GM21360 (cell line): ENCODE data around the gene TGFB3.
"Not testable (repeated sequence)": the region's sequence is repeated elsewhere in the genome, so short reads cannot be mapped to it uniquely, and the experiment has no call there.

Experiments used
- ATAC-seq: cut with Tn5 transposase; IDR thresholded peaks from one replicate; pipeline ENCODE4 v1.9.1; 2021; ENCODE audit warnings: mild to moderate bottlenecking, moderate library complexity; ENCODE audit not compliant: unreplicated experiment

TGFB3 gene

DNA sequence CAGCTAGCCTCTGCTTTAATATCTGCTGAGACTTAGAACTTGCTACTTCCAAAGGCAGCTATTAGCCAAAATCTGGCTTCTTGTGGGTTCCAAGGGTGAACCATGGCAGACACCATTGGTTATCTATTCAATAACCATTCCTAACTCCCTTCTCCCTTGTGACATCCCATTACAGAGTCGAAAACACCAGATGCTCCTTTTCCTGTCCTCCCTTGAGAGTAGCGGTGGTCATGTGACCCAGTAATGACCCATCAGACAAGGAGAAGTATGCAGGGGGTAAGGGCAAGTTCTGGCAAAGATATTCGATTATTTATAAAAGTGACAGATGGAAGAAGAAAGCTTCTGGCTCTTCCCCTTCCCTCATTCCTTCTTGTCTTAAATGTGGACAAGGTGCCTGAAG lies 20.1 kb downstream of the TGFB3 start:
- ATAC-seq, result no peak

GRCh38 chr14:75960231-75960630 lies 21.6 kb downstream of the TGFB3 start:
- peak; percentile 72 for ATAC-seq

DNA sequence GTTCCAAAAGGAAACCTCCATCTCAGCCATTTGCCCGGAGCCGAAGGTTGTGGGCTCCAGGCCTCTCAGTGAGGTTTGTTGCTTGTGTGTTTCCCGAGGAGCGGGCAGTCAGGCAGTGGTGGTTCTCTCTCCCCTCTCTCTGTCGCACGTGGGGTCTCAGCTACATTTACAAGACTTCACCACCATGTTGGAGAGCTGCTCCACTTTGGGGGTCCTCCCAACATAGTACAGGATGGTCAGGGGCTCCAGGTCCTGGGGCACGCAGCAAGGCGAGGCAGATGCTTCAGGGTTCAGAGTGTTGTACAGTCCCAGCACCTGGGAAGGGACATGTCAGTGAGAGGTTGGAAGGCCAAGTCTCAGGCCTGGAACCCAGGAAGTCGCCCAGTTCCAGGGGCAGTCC lies 22.8 kb downstream of the TGFB3 start:
- no peak for ATAC-seq

DNA sequence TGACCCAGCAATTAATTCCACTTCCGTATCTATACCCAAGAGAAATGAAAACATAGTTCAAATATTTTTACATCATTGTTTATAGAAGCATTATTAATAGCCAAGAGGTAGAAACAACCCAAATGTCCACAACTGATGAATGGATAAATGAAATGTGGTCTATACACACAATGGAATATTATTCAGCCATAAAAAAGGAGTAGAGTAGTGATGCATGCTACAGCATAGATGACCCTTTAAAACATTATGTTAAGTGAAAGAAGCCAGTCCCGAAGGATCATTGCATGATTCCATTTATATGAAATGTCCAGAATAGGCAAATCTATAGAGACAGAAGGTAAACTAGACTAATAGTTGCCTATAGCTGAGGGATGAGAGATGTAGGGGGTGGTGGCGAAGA lies 29.3 kb downstream of the TGFB3 start:
- no peak for ATAC-seq

DNA sequence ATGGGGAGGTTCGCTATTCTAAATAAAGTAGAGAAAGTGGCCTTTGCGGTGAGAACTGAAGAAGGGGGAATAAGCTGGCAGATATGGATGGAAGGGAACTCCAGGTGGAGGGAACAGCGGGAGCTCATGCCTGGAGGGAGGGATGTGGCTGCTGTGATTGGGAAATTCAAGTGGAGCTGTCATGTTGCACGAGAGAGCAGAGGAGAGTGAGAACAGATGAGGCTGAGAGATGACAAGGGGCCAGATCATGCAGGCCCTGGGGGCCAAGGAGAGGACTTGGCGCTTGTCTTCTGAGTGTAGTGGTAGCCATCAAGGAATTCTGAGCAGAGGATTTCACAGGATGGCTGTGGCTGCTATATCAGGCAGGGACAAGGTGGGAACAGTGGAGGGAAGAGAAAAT lies 35.0 kb downstream of the TGFB3 start:
- ATAC-seq, result no peak

GRCh38 chr14:75944607-75945241 lies 37.1 kb downstream of the TGFB3 start:
- no peak for ATAC-seq

DNA sequence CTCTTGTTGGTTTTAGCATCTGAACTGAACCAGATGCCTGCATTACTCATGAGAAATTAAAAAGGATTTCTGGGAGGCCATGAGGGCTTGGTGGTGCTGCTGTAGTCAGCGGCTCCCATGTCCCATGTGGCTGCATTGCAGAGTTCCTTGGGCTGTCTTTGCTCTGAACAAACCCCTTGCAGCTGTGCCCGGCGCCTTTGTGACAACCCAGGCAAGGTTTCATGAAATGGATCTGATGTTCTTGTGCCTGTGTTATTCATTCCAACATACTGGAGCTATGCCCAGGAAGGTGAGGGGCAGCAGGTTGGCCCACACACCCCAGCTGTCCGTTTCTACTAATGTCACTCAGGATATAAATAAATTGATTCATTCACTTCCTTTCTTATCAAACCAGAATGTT lies 40.8 kb downstream of the TGFB3 start:
- ATAC-seq, result no peak

GRCh38 chr14:75939200-75939599 lies 42.6 kb downstream of the TGFB3 start:
- ATAC-seq, result no peak

- no peak for ATAC-seq
These were observed 46.7 kb downstream of the TGFB3 start for GRCh38 chr14:75934998-75935628.

DNA sequence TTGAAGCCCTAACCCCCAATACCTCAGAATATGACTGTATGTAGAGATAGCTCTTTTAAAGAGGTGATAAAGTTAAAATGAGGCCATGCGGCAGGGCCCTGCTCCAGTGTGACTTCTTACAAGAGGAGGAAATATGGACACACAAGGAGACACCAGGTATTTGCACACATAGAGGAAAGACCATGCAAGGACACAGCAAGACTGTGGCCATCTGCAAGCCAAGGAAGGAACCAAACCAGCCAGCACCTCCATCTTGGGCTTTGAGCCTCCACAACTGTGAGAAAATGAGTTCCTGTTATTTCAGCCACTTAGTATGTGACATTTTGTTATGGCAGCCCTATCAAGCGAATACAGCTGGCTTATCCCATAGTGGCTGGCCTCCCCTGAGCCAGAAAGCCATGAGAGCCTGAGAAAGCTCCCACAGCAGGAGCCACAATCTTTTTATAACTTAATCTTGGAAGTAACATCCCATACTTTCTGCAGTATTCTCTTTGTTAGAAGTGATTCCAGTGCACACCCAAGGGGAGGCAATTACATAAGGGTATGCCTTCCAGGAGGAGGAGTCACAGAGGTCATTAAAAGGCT lies 48.0 kb downstream of the TGFB3 start:
- no peak for ATAC-seq

- ATAC-seq, result no peak
These were observed 53.1 kb downstream of the TGFB3 start for GRCh38 chr14:75928690-75929181.

DNA sequence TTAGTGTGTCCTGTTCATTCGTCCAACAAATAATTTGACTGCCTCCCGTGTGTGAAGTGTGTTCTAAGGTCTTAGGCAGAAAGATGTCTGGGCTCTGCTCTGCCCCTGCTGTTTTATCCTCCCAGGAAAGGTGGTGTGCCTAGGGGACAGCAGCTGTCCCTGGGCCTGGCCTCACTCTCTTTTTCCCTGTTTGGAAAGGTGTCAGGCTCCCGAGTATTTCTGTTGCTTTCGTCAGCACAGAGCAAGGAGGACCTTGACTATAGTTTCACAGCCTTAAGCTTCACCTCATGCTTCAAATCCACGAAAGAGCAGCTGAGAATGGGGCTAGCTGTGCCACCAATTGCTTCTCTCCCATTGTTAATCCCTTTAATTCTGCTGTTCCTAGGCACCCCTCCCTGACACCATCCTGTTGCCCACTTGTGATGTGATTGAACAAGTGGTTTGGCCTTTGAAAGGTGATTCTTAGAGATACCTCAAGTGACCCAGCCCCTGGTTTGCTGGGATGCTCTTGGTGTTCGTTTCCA lies 54.2 kb downstream of the TGFB3 start:
- ATAC-seq, result no peak

DNA sequence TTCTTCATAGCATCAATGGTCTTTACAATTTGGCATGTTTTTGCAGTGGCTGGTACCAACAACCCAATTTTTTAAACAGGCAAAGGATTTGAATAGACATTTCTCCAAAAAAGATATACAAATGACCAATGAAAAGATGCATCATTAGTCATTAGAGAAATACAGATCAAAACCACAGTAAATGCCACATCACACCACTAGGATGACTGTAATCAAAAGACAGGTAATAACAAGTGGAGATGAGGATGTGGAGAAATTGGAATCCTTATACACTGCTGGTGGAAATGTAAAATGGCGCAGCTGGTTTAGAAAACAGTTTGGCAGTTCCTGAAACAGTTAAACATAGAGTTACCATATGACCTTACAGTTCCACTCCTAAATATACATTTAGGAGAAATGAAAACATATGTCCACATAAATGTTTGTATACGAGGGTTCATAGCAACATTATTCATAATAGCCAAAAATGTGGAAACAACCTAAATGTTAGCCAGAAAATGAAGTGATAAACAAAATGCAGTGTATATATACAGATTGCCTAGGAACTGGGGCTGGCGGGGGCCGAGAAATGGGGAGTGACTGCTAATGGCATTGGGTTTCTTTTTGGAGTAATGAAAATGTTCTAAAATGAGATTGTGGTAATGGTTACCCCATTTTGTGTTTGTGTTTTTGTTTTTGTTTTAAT lies 55.2 kb downstream of the TGFB3 start:
- ATAC-seq, result no peak

DNA sequence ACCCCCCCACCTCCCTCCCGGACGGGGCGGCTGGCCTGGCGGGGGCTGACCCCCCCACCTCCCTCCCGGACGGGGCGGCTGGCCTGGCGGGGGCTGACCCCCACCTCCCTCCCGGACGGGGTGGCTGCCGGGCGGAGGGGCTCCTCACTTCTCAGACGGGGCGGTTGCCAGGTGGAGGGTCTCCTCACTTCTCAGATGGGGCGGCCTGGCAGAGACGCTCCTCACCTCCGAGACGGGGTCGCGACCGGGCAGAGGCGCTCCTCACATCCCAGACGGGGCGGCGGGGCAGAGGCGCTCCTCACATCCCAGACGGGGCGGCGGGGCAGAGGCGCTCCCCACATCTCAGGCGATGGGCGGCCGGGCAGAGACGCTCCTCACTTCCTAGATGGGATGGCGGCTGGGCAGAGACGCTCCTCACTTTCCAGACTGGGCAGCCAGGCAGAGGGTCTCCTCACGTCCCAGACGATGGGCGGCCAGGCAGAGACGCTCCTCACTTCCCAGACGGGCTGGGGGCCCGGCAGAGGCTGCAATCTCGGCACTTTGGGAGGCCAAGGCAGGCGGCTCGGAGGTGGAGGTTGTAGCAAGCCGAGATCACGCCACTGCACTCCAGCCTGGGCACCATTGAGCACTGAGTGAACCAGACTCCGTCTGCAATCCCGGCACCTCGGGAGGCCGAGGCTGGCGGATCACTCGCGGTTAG lies 56.5 kb downstream of the TGFB3 start:
- not testable (repeated sequence) for ATAC-seq

GRCh38 chr14:75920421-75920820 lies 61.4 kb downstream of the TGFB3 start:
- ATAC-seq, result not testable (repeated sequence)

DNA sequence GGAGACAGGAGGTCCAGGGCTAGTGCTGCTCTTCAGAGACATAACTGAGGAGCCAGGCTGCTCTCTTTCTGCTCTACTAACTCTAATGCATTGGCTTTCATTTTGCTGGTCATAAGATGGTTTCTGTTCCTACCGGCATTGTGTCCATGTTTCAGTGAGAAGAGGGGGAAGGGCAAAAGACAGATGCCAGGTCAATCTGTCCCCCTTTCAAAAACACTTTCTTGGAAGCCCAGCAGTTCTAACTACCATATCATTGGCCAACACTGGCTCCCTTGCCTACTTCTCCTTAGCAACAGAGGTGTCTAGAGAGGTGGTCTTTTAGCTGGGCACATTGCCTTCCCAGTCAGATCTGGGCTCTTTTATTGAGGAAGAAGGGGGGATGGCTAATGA lies 63.9 kb downstream of the TGFB3 start:
- no peak for ATAC-seq

DNA sequence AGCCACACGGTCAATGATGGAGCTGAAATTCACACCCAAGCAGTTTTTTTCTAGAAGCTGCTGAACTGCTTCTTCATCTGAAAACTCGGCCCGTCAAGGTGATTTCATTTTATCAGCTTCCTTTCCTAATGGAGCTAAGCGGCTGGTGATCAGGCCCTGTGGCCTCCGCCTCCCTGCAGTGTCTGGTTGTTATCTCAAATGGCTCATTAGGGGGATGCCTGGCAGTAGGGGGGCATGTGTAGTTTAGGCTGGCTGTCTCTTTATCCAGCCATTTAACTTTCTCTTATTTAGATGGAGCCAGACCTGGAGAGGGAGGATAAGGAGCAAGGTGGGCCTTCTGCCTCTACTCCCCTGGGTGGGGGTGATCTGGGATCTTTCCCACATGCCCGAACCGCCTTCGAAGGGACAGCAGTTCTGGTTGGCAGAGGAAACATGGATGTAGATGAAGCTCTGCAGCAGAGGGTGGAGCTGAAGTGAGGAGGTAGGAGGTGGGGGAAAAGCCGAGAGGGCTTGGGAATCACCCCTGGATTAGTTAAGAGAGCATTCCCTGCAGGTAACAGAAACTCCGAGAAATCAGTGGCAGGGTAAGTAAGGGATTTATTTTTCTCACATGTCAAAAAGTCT lies 64.4 kb downstream of the TGFB3 start:
- ATAC-seq, result no peak

DNA sequence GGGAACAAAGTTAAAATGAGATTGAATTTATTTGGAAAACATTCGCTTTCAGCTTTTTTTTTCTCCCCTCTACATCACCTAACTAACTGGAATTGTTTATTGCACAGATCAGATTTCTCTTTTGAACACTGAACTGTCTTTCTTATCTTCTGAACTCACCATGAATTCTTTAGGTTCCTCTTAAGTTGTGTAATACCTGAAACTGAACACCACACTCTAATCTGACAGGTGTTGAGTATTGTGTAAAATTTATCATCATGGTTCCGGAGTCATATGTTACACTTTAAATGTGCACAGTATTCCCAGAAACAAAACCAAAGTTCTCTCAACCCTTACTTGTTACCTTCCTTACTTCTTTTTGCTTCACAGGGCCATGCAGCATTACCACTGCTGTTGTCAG lies 66.8 kb downstream of the TGFB3 start:
- ATAC-seq, result no peak

GRCh38 chr14:75913183-75913582 lies 68.6 kb downstream of the TGFB3 start:
- ATAC-seq, result no peak

DNA sequence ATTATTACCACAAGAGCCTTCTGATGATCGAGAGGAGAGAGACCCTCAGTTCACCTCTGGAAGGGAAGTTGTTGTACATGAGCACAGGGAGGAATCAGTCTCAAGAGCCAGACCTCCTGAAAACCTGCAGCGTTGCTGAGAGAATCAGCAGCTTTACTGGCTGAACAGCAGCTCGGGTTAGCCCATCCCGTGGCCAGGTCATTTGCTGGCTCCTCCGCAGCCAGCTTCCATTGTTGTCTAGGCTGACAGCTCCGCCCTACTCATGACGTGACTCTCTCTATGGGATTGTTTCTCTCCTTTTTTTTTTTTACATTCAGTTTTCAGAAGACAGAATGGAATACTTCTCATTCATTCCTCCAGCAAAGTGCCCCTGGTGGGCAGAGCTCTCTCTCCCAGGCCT lies 69.9 kb downstream of the TGFB3 start:
- no peak for ATAC-seq

DNA sequence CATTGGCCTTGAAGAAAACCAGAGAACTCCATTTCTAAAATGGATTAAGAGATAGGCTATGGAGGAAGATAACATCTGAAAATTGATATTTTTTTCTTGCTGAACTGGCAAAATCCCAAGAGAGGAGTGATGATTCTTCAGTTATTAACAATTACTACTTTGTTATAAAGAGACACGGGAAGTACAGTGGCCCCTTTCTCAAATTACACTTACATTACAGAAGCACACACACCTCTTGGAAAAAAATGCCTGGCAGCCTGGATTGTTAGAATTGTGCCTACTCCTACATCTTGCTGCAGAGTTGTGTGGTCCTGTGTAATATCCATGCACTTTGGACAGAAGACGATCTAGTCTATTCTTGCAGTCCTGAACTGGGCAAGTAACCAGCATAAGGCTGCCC lies 71.7 kb downstream of the TGFB3 start:
- ATAC-seq, result no peak
